MM.1S (cell line): ENCODE results near the gene SESTD1.

Experiments used
- CTCF ChIP-seq: fragments of 300-600 bp; sonication (generic); IDR thresholded peaks from 2 replicates; pipeline ENCODE4 v1.5.1; 2016; ENCODE audit warnings: antibody characterized with exemption, low read length, mixed read lengths
- EZH2 ChIP-seq: fragments of 300-600 bp; sonication (generic); optimal IDR thresholded peaks from 2 replicates; pipeline ENCODE3; 2017; ENCODE audit warnings: low read depth, mild to moderate bottlenecking, antibody characterized with exemption, low read length, mixed read lengths
- EZH2phosphoT487 ChIP-seq: fragments of 300-600 bp; sonication (generic); IDR thresholded peaks from 2 replicates; pipeline ENCODE4 v1.6.1; 2018; ENCODE audit warnings: antibody characterized with exemption, low read length

DNA sequence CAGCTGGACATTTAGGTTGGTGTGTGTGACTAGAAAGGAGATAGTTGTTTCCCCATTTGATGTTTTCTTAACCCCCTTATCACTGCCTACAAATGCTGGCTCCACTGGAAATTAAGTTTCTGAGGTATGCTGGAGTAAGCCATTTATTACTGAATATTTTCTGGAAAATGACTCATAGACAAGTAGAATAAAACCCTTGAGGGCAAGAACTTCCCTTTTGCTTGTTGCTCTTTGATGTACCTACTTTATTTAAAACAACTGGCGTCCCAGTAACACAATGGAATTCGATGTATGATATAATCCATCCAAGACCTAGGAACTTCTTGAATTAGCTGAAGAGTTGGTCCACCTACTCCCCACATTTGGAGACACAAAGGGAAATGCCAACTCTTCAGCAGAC, 33.3 kb upstream of the SESTD1 start:
- TF ChIP-seq CTCF (no peak), EZH2 (no peak), EZH2phosphoT487 (no peak)
